H1 (cell line): Measurements from ENCODE around the gene SOCS6. TPM values are rescaled to one million over a fixed set of nuclear protein-coding genes. Genes with fewer than 3 reads are reported as not detected.

Experiments used
- CTCF ChIA-PET: fragments of 300-600 bp; sonication (Branson Sonifier 250); formaldehyde crosslinking; loops from one replicate; lab custom pipeline; 2021; ENCODE audit not compliant: partially characterized antibody; lab: Charles Lee
- POLR2A ChIA-PET: fragments of 300-600 bp; sonication (Branson Sonifier 250); formaldehyde crosslinking; loops from one replicate; lab custom pipeline; 2021; ENCODE audit warnings: inconsistent platforms; ENCODE audit not compliant: partially characterized antibody; lab: Charles Lee
- DNase-seq, 2 experiments: peaks; one replicate each; pipeline versions ENCODE4 v3.0.0 to v3.0.0-alpha.2; 2010 to 2022; ENCODE audit warnings: low spot score in 2 of 2, low read depth in 1 of 2, mixed read lengths in 1 of 2
- FAIRE-seq: peaks from 2 replicates; lab custom pipeline; 2011; peaks lifted over from hg19 to GRCh38; lab: Jason Lieb, UNC
- H2AFZ ChIP-seq: 2 replicates; pipeline ENCODE4 v1.8.1; 2012; ENCODE audit warnings: low read length, inconsistent platforms
- H2AK5ac ChIP-seq: 2 replicates; pipeline ENCODE4 v1.6.1; 2013; ENCODE audit warnings: low read depth, low read length
- H2BK120ac ChIP-seq: replicated peaks from 2 replicates; pipeline ENCODE3; 2013; ENCODE audit warnings: low read depth, low read length, inconsistent platforms
- H2BK12ac ChIP-seq: 2 replicates; pipeline ENCODE4 v1.6.1; 2013; ENCODE audit warnings: low read depth, low read length
- H2BK15ac ChIP-seq: 2 replicates; pipeline ENCODE4 v1.6.1; 2013; ENCODE audit warnings: low read length
- H2BK20ac ChIP-seq: 2 replicates; pipeline ENCODE4 v1.6.1; 2013; ENCODE audit warnings: low read length
- H2BK5ac ChIP-seq: 2 replicates; pipeline ENCODE4 v1.6.1; 2013; ENCODE audit warnings: low read depth, low read length
- H3K14ac ChIP-seq: 2 replicates; pipeline ENCODE4 v1.6.1; 2013; ENCODE audit warnings: inconsistent platforms; ENCODE audit not compliant: insufficient read length
- H3K18ac ChIP-seq: 2 replicates; pipeline ENCODE4 v1.6.1; 2013; ENCODE audit warnings: low read length; ENCODE audit errors: extremely low read depth
- H3K23ac ChIP-seq: 2 replicates; pipeline ENCODE4 v1.6.1; 2013; ENCODE audit warnings: inconsistent platforms; ENCODE audit not compliant: insufficient read length
- H3K23me2 ChIP-seq: 2 replicates; pipeline ENCODE4 v1.6.1; 2013; ENCODE audit warnings: low read depth, low read length
- H3K27ac ChIP-seq: 2 replicates; pipeline ENCODE4 v1.6.1; 2011; ENCODE audit warnings: low read depth, low read length, inconsistent platforms
- H3K27me3 ChIP-seq, 4 experiments: replicated peaks in 1 of 4; 1 replicate in 1 of 4; 2 replicates in 3 of 4; pipeline versions ENCODE4 v1.6.1 to v1.8.1; 2011 to 2013; ENCODE audit warnings: low read length in 3 of 4, mild to moderate bottlenecking in 3 of 4, inconsistent platforms in 2 of 4, mixed read lengths in 2 of 4, moderate library complexity in 1 of 4; ENCODE audit not compliant: control insufficient read depth in 3 of 4, insufficient read depth in 3 of 4; ENCODE audit errors: extremely low read depth in 1 of 4
- H3K36me3 ChIP-seq, 4 experiments: 2 replicates each; pipeline versions ENCODE4 v1.6.1 to v1.8.1; 2011 to 2013; ENCODE audit warnings: mild to moderate bottlenecking in 4 of 4, low read length in 3 of 4, moderate library complexity in 2 of 4, control low read depth in 1 of 4, inconsistent platforms in 1 of 4; ENCODE audit not compliant: insufficient read depth in 4 of 4, control insufficient read depth in 2 of 4
- H3K4ac ChIP-seq: replicated peaks from 2 replicates; pipeline ENCODE3; 2013; ENCODE audit warnings: low read length, low read depth, mixed read lengths, inconsistent platforms; ENCODE audit not compliant: insufficient read length
- H3K4me1 ChIP-seq, 4 experiments: replicated peaks in 1 of 4; 1 replicate in 1 of 4; 2 replicates in 3 of 4; pipeline versions ENCODE4 v1.6.1 to v1.8.1; 2011 to 2013; ENCODE audit warnings: low read length in 3 of 4, inconsistent platforms in 2 of 4, mixed read lengths in 1 of 4; ENCODE audit not compliant: insufficient read depth in 4 of 4, control insufficient read depth in 3 of 4
- H3K4me2 ChIP-seq, 2 experiments: 2 replicates each; pipeline versions ENCODE4 v1.6.1 to v1.8.1; 2011 to 2013; ENCODE audit warnings: low read depth in 2 of 2, low read length in 2 of 2, control low read depth in 1 of 2, inconsistent platforms in 1 of 2, mild to moderate bottlenecking in 1 of 2; ENCODE audit not compliant: insufficient read depth in 1 of 2
- H3K4me3 ChIP-seq, 4 experiments: fragments of 200-600, 300-600 bp in 1 of 4; sonication (generic), shearing (Covaris generic), sonication (Bioruptor Twin) in 1 of 4; 2 replicates each; pipeline versions ENCODE4 v1.5.1 to v1.8.1; 2011 to 2016; ENCODE audit warnings: low read length in 4 of 4, low read depth in 3 of 4, control low read depth in 2 of 4, inconsistent platforms in 2 of 4, mild to moderate bottlenecking in 2 of 4, mixed read lengths in 1 of 4, moderate library complexity in 1 of 4; ENCODE audit not compliant: insufficient read depth in 2 of 4; ENCODE audit errors: extremely low read depth in 1 of 4
- H3K56ac ChIP-seq: replicated peaks from 2 replicates; pipeline ENCODE3; 2013; ENCODE audit warnings: low read depth, mild to moderate bottlenecking, mixed read lengths, low read length, inconsistent platforms; ENCODE audit not compliant: insufficient read length
- H3K79me1 ChIP-seq: 2 replicates; pipeline ENCODE4 v1.6.1; 2013; ENCODE audit warnings: low read depth, low read length, control low read depth
- H3K79me2 ChIP-seq, 2 experiments: 2 replicates each; pipeline versions ENCODE4 v1.6.1 to v1.8.1; 2012 to 2013; ENCODE audit warnings: low read length in 2 of 2, mild to moderate bottlenecking in 2 of 2, inconsistent platforms in 1 of 2; ENCODE audit not compliant: insufficient read depth in 2 of 2, control insufficient read depth in 1 of 2
- H3K9ac ChIP-seq, 4 experiments: replicated peaks in 1 of 4; 1 replicate in 1 of 4; 2 replicates in 3 of 4; pipeline versions ENCODE4 v1.6.1 to v1.8.1; 2011 to 2013; ENCODE audit warnings: low read depth in 3 of 4, low read length in 3 of 4, control low read depth in 2 of 4, mild to moderate bottlenecking in 2 of 4, moderate library complexity in 2 of 4, inconsistent platforms in 1 of 4; ENCODE audit errors: extremely low read depth in 1 of 4
- H3K9me3 ChIP-seq, 2 experiments: 2 replicates each; pipeline versions ENCODE4 v1.6.1 to v1.8.1; 2012 to 2013; ENCODE audit warnings: mild to moderate bottlenecking in 2 of 2, moderate library complexity in 2 of 2, control low read depth in 1 of 2, inconsistent platforms in 1 of 2, low read depth in 1 of 2, low read length in 1 of 2, mixed read lengths in 1 of 2; ENCODE audit not compliant: insufficient read depth in 2 of 2
- H4K20me1 ChIP-seq, 2 experiments: replicated peaks in 1 of 2; 2 replicates each; pipeline versions ENCODE3 to v1.8.1; 2011 to 2013; ENCODE audit warnings: inconsistent platforms in 2 of 2, low read length in 2 of 2, mild to moderate bottlenecking in 1 of 2; ENCODE audit not compliant: insufficient read depth in 2 of 2, control insufficient read depth in 1 of 2
- H4K5ac ChIP-seq: 2 replicates; pipeline ENCODE4 v1.6.1; 2013; ENCODE audit warnings: low read length, low read depth, mixed read lengths, inconsistent platforms; ENCODE audit not compliant: insufficient read length
- H4K8ac ChIP-seq: 2 replicates; pipeline ENCODE4 v1.8.0; 2013; ENCODE audit warnings: mild to moderate bottlenecking, moderate library complexity, low read length, inconsistent platforms; ENCODE audit not compliant: insufficient read depth; ENCODE audit errors: extremely low read depth
- H4K91ac ChIP-seq: replicated peaks from 2 replicates; pipeline ENCODE3; 2013; ENCODE audit warnings: low read length, mixed read lengths, inconsistent platforms; ENCODE audit not compliant: insufficient read length
- ATF3 ChIP-seq: IDR thresholded peaks from 2 replicates; pipeline ENCODE4 v1.6.1; 2011; ENCODE audit warnings: low read depth, mild to moderate bottlenecking, low read length; ENCODE audit not compliant: insufficient read depth
- SP1 ChIP-seq: IDR thresholded peaks from 2 replicates; pipeline ENCODE4 v1.6.1; 2011; ENCODE audit warnings: low read depth, low read length
- TAF1 ChIP-seq: IDR thresholded peaks from 2 replicates; pipeline ENCODE4 v1.6.1; 2011; ENCODE audit warnings: mild to moderate bottlenecking, low read depth, low read length
- WGBS, 2 experiments: shearing (Covaris generic) in 1 of 2; methylation state at CpG; one replicate each; pipeline versions ENCODE4 v1.1.6 to v1.1.7; 2013 to 2015; ENCODE audit warnings: low lambda C conversion rate in 2 of 2, mixed read lengths in 2 of 2, inconsistent platforms in 1 of 2, low coverage in 1 of 2, missing lambda C conversion rate in 1 of 2; ENCODE audit not compliant: insufficient replicate concordance in 2 of 2, insufficient coverage in 1 of 2, insufficient read length in 1 of 2; ENCODE audit errors: extremely low coverage in 1 of 2, missing lambda C conversion rate in 1 of 2; 5-methylcytosine and 5-hydroxymethylcytosine counted together
- polyA plus RNA-seq, 7 experiments: library from polyadenylated mRNA; depleted of rRNA in 3 of 7; stranded (reverse) in 5 of 7; unstranded in 2 of 7; fragments of >200 nt in 5 of 7; fragments of 200-250 nt in 2 of 7; gene quantifications; 1 replicate in 5 of 7; 2 replicates in 1 of 7; 4 replicates in 1 of 7; pipeline versions ENCODE4 v1.2.1 to v1.2.3, GENCODE V29; 2011 to 2013; ENCODE audit warnings: missing spikeins in 2 of 7, mixed read lengths in 2 of 7
- total RNA-seq: library from RNA; stranded (reverse); fragmentation: NEBNext Ultra II Directional; extraction: Animal tissue kit (Norgen Biotek cat#: 25700); gene quantifications from 2 replicates; pipeline ENCODE4 v1.2.1, GENCODE V29; 2021

The SOCS6 gene
- total and polyA plus RNA-seq, 2 of the 8 experiments (the other 6 are each of a cell fraction or from before 2014, with no cell fraction given) = 9.1 to 22.9 TPM

GRCh38 chr18:70271742-70272141 lies 17.1 kb upstream of the SOCS6 start:
- Histone ChIP-seq H3K18ac (no peak overlapping the region), H3K4me2 (no peak overlapping the region), H3K27ac (no peak overlapping the region), H3K9me3 (peaks cover 3 to 10% of the 10 kb centered on the region in 2 experiments; a peak in 2 of 4 replicates), H2AK5ac (no peak overlapping the region), H3K14ac (no peak overlapping the region), H3K79me1 (no peaks in the 10 kb centered on the region), H3K4ac (no peak overlapping the region), H3K4me3 (no peak overlapping the region), H4K91ac (no peak overlapping the region), H3K23ac (no peak overlapping the region), H2BK20ac (no peak overlapping the region), H2AFZ (no peak overlapping the region), H3K4me1 (peaks cover 0 to 2% (median under 1%) of the 10 kb centered on the region in 4 experiments; a peak in 2 of 7 replicates), H4K20me1 (no peaks in the 10 kb centered on the region), H2BK12ac (no peak overlapping the region), H4K5ac (no peak overlapping the region), H3K56ac (no peak overlapping the region), H3K79me2 (no peaks in the 10 kb centered on the region), H2BK5ac (no peak overlapping the region), H3K9ac (no peak overlapping the region), H3K36me3 (no peaks in the 10 kb centered on the region), H2BK120ac (no peak overlapping the region), H3K27me3 (no peaks in the 10 kb centered on the region), H2BK15ac (no peak overlapping the region), H3K23me2 (no peaks in the 10 kb centered on the region; the same call in 1 of the 2 replicates), H4K8ac (no peak overlapping the region)
- CTCF ChIA-PET = interaction anchor here (1.1 kb wide), 1 partner anchor 77 kb away, joined by 3 read pairs; no protein-coding TSS in a partner anchor
- POLR2A ChIA-PET = no interaction called here
- TF ChIP-seq ATF3 = no peak
- no peak for TF ChIP-seq TAF1
- no peak for TF ChIP-seq SP1
- no peak for DNase-seq
- 95% methylated on average over 3 of the region's 3 CpGs; no CpG with 5 or more reads in 1 of the 2 experiments for WGBS, 2 experiments
- FAIRE-seq = no peak
